ENCODE data around the gene MAEA.

DNA sequence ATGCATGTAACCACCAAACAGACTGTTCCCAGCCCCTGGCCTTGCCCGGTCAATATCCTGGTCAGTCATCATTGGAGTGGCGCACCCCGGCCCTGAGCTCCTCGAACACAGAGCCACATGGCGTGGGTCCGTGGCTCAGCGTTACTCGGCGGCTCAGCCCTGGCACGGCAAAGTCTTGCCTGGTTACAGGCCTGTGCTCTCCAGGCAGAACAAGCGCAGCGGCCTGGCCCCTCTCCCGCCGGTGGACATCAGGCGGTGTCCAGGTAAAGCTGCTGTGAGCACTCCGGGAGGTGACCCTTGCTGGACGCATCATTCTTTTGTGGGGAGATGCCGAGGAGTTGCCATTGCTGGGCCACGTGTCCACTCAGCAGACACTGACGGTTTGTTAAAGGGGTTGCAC, 51.2 kb downstream of the MAEA start:
- TF ChIP-seq, protein P1, sequence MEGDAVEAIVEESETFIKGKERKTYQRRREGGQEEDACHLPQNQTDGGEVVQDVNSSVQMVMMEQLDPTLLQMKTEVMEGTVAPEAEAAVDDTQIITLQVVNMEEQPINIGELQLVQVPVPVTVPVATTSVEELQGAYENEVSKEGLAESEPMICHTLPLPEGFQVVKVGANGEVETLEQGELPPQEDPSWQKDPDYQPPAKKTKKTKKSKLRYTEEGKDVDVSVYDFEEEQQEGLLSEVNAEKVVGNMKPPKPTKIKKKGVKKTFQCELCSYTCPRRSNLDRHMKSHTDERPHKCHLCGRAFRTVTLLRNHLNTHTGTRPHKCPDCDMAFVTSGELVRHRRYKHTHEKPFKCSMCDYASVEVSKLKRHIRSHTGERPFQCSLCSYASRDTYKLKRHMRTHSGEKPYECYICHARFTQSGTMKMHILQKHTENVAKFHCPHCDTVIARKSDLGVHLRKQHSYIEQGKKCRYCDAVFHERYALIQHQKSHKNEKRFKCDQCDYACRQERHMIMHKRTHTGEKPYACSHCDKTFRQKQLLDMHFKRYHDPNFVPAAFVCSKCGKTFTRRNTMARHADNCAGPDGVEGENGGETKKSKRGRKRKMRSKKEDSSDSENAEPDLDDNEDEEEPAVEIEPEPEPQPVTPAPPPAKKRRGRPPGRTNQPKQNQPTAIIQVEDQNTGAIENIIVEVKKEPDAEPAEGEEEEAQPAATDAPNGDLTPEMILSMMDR (IDR thresholded peaks at IDR 0.05; ENCODE audit: insufficient read depth, low read length, poor library complexity, severe bottlenecking), result no peak
- TF ChIP-seq EZH2phosphoT487 (conservative IDR thresholded peaks at IDR 0.05; ENCODE audit: low read length), result no peak
